Measurements from ENCODE around the gene TMEM150B.

TMEM150B gene

GRCh38 chr19:55354698-55355212 lies 29.6 kb upstream of the TMEM150B start, which contains the start of gene COX6B2:
COX6B2 (minus strand) TSS chr19:55354719; CDS start chr19:55354521, 198 bp downstream.
- DNase-seq (ENCODE audit: low read depth in 2 of 2) = no peak

- DNase-seq (ENCODE audit: low read depth in 2 of 2) = peak in 1 of 2 donors; percentile 23
These were observed 28.9 kb upstream of the TMEM150B start for GRCh38 chr19:55353803-55354697.

- DNase-seq (ENCODE audit: low read depth in 2 of 2) = no peak
These were observed 28.2 kb upstream of the TMEM150B start for GRCh38 chr19:55353356-55353802.

GRCh38 chr19:55352549-55353145 lies 27.5 kb upstream of the TMEM150B start:
- no peak for DNase-seq (ENCODE audit: low read depth in 2 of 2)

- no peak for DNase-seq (ENCODE audit: low read depth in 2 of 2)
These were observed 26.9 kb upstream of the TMEM150B start for GRCh38 chr19:55352040-55352439.

GRCh38 chr19:55350620-55351315 lies 25.6 kb upstream of the TMEM150B start:
- no peak for DNase-seq (ENCODE audit: low read depth in 2 of 2)

GRCh38 chr19:55348317-55349034 lies 23.3 kb upstream of the TMEM150B start:
- DNase-seq (ENCODE audit: low read depth in 2 of 2) = no peak

GRCh38 chr19:55347442-55348009 lies 22.4 kb upstream of the TMEM150B start:
- DNase-seq (ENCODE audit: low read depth in 2 of 2) = no peak

GRCh38 chr19:55346725-55347441 lies 21.7 kb upstream of the TMEM150B start:
- DNase-seq (ENCODE audit: low read depth in 2 of 2) = no peak

GRCh38 chr19:55345818-55346724 lies 20.9 kb upstream of the TMEM150B start:
- DNase-seq (ENCODE audit: low read depth in 2 of 2) = no peak

- DNase-seq (ENCODE audit: low read depth in 2 of 2) = no peak
These were observed 20.1 kb upstream of the TMEM150B start for GRCh38 chr19:55345101-55345817.

- no peak for DNase-seq (ENCODE audit: low read depth in 2 of 2)
These were observed 19.3 kb upstream of the TMEM150B start for GRCh38 chr19:55344444-55344843.

GRCh38 chr19:55341595-55342531 lies 16.7 kb upstream of the TMEM150B start:
- no peak for DNase-seq (ENCODE audit: low read depth in 2 of 2)

GRCh38 chr19:55341171-55341588 lies 16.0 kb upstream of the TMEM150B start:
- peak in 1 of 2 donors; percentile 18 for DNase-seq (ENCODE audit: low read depth in 2 of 2)

- DNase-seq (ENCODE audit: low read depth in 2 of 2) = no peak
These were observed 15.6 kb upstream of the TMEM150B start for GRCh38 chr19:55340784-55341147.

- DNase-seq (ENCODE audit: low read depth in 2 of 2) = no peak
These were observed 15.0 kb upstream of the TMEM150B start for GRCh38 chr19:55339889-55340783.

Data from stimulated activated CD8-positive, alpha-beta memory T cell treated with anti-CD3 and anti-CD28 coated beads, Interleukin-15, amount 100 ng/mL, for 4 hours (primary cell).